ENCODE results near the gene YPEL2.

GRCh38 chr17:59435238-59435637 is 103.8 kb downstream of the YPEL2 start:
- TF ChIP-seq EZH2 (IDR thresholded peaks at IDR 0.05; ENCODE audit: insufficient read depth, low read length) (no peak), CTCF (IDR thresholded peaks at IDR 0.05; ENCODE audit: insufficient read depth, low read depth, low read length) (no peak)

Data from astrocyte (in vitro differentiated cells and primary cell).